ENCODE results near the gene NCR2.
A peak's percentile ranks its signal among the peaks of the same experiment; 100 is the strongest.

DNA sequence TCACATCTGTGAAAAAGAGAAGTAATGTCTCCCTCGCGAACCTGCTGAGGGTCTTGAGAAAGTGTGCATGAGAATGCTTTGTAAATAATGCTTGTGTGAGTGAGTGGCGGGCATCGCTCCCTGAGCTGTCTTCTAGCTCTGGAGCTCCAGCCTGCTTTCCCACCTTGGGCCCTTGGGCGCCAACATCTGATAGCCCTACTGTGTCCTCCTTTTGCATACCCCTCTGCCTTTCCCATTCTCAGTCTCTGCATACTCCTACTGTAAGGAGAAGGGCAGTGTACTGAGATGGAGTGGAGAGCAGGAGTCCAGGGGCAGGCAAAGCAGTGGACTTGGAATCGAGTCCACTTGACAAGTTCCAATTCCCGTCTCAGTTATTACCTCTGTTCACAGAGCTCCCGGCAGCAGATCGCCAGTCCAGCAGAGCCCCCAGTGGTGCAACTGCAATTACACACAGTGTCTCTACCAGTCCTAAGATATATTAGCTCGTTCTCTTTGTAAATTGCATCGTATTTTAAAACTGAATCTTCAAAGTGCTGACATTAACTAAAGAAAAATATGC is 847 bp upstream of the NCR2 start:
- TF ChIP-seq, protein P1, sequence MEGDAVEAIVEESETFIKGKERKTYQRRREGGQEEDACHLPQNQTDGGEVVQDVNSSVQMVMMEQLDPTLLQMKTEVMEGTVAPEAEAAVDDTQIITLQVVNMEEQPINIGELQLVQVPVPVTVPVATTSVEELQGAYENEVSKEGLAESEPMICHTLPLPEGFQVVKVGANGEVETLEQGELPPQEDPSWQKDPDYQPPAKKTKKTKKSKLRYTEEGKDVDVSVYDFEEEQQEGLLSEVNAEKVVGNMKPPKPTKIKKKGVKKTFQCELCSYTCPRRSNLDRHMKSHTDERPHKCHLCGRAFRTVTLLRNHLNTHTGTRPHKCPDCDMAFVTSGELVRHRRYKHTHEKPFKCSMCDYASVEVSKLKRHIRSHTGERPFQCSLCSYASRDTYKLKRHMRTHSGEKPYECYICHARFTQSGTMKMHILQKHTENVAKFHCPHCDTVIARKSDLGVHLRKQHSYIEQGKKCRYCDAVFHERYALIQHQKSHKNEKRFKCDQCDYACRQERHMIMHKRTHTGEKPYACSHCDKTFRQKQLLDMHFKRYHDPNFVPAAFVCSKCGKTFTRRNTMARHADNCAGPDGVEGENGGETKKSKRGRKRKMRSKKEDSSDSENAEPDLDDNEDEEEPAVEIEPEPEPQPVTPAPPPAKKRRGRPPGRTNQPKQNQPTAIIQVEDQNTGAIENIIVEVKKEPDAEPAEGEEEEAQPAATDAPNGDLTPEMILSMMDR (conservative IDR thresholded peaks at IDR 0.05; ENCODE audit: low read length) = peak; percentile 49
- TF ChIP-seq EZH2phosphoT487 (IDR thresholded peaks at IDR 0.05; ENCODE audit: borderline replicate concordance, low read depth, low read length) = no peak

Measured in OCI-LY7 (cell line).